Measurements from ENCODE around the gene GRM3. TPM values are rescaled to one million over a fixed set of nuclear protein-coding genes. Genes with fewer than 3 reads are reported as not detected.

GRM3 gene
- total and polyA plus RNA-seq, 2 of the 13 experiments (the other 11 are each of a cell fraction or from before 2014, with no cell fraction given): not detected

DNA sequence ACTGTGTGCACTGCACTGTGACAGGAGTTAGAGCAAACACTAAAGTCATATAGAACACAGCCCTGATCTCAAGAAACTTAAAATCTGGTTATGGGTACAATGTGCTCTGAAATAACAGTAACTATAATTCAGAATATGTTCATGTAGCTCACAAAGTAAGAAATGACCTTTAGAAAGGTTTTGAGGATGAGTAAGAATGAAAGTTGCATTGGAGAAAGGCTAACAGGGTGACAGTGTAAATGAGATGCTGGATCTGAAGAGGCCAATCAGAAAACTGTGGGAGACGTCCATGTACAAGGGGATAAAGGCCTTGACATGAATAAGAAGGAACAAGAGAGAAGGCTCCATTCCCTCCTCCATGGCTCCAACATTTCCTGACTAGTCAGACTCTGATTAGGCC, 124.7 kb downstream of the GRM3 start:
- no peak overlapping the region for H3K27ac ChIP-seq (ENCODE audit: extremely low read length, insufficient read depth, low read length)
- BruUV-seq (replicated peaks): no TSS peak
- no peak overlapping the region for H3K4me3 ChIP-seq (replicated peaks in 1 of 3; ENCODE audit: insufficient read depth in 1 of 3, low read depth in 2 of 3, low read length in 3 of 3)
- H3K9ac ChIP-seq (ENCODE audit: insufficient read depth, low read depth, low read length): no peak overlapping the region
- no peaks in the 10 kb centered on the region for H4K20me1 ChIP-seq (ENCODE audit: insufficient read depth, low read length)
- FAIRE-seq (no peak), ATAC-seq (no peak), DNase-seq (ENCODE audit: low spot score) (no peak)
- CTCF ChIA-PET (ENCODE audit: low intra/inter-chr PET ratio, low total read pairs): no interaction called here
- H3K9me3 ChIP-seq (ENCODE audit: low read length): no peaks in the 10 kb centered on the region
- H2AFZ ChIP-seq (ENCODE audit: low read length): no peak overlapping the region
- intact Hi-C loops (cut with micrococcal nuclease; ENCODE audit: unreplicated experiment) (no loop called here), in situ Hi-C loops (cut with HindIII; ENCODE audit: extremely low pct_ligation_motif_present, low pct_unique_long_range_greater_than_20kb) (no loop called here)
- POLR2A ChIA-PET: no interaction called here
- no peaks in the 10 kb centered on the region for H3K4me1 ChIP-seq (ENCODE audit: insufficient read depth, low read length)
- no peaks in the 10 kb centered on the region for H3K27me3 ChIP-seq (ENCODE audit: control insufficient read depth in 1 of 2, insufficient read depth in 2 of 2, low read length in 2 of 2)
- no peaks in the 10 kb centered on the region for H3K79me2 ChIP-seq (ENCODE audit: insufficient read depth, low read length)
- H3K36me3 ChIP-seq (replicated peaks in 1 of 2; ENCODE audit: control insufficient read depth in 1 of 2, insufficient read depth in 2 of 2, low read length in 2 of 2): no peaks in the 10 kb centered on the region
- TF ChIP-seq IRX3 (CRISPR knock-in tag; IDR thresholded peaks at IDR 0.05; ENCODE audit: borderline replicate concordance, low read depth) (no peak), ZBTB1 (CRISPR knock-in tag; IDR thresholded peaks at IDR 0.05; ENCODE audit: borderline replicate concordance) (no peak), PITX1 (CRISPR knock-in tag; IDR thresholded peaks at IDR 0.05) (no peak), RAD51 (IDR thresholded peaks at IDR 0.05; ENCODE audit: borderline replicate concordance) (no peak), ZMAT3 (CRISPR knock-in tag; conservative IDR thresholded peaks at IDR 0.05) (no peak), TAF1 (CRISPR knock-in tag; IDR thresholded peaks at IDR 0.05) (no peak), PCBP2 (optimal IDR thresholded peaks at IDR 0.05; ENCODE audit: low read depth, low read length, poor library complexity, severe bottlenecking) (no peak), GABPB1 (CRISPR knock-in tag; IDR thresholded peaks at IDR 0.05) (no peak), MED8 (CRISPR knock-in tag; IDR thresholded peaks at IDR 0.05; ENCODE audit: insufficient replicate concordance) (no peak)
- TF ChIP-seq, protein P1, sequence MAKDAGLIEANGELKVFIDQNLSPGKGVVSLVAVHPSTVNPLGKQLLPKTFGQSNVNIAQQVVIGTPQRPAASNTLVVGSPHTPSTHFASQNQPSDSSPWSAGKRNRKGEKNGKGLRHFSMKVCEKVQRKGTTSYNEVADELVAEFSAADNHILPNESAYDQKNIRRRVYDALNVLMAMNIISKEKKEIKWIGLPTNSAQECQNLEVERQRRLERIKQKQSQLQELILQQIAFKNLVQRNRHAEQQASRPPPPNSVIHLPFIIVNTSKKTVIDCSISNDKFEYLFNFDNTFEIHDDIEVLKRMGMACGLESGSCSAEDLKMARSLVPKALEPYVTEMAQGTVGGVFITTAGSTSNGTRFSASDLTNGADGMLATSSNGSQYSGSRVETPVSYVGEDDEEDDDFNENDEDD (CRISPR knock-in tag; IDR thresholded peaks at IDR 0.05; ENCODE audit: borderline replicate concordance): no peak
- TF ChIP-seq, protein P2, sequence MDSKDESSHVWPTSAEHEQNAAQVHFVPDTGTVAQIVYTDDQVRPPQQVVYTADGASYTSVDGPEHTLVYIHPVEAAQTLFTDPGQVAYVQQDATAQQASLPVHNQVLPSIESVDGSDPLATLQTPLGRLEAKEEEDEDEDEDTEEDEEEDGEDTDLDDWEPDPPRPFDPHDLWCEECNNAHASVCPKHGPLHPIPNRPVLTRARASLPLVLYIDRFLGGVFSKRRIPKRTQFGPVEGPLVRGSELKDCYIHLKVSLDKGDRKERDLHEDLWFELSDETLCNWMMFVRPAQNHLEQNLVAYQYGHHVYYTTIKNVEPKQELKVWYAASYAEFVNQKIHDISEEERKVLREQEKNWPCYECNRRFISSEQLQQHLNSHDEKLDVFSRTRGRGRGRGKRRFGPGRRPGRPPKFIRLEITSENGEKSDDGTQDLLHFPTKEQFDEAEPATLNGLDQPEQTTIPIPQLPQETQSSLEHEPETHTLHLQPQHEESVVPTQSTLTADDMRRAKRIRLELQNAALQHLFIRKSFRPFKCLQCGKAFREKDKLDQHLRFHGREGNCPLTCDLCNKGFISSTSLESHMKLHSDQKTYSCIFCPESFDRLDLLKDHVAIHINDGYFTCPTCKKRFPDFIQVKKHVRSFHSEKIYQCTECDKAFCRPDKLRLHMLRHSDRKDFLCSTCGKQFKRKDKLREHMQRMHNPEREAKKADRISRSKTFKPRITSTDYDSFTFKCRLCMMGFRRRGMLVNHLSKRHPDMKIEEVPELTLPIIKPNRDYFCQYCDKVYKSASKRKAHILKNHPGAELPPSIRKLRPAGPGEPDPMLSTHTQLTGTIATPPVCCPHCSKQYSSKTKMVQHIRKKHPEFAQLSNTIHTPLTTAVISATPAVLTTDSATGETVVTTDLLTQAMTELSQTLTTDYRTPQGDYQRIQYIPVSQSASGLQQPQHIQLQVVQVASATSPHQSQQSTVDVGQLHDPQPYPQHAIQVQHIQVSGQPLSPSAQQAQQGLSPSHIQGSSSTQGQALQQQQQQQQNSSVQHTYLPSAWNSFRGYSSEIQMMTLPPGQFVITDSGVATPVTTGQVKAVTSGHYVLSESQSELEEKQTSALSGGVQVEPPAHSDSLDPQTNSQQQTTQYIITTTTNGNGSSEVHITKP (CRISPR knock-in tag; IDR thresholded peaks at IDR 0.05; ENCODE audit: low read depth): no peak
- TF ChIP-seq, protein P3, sequence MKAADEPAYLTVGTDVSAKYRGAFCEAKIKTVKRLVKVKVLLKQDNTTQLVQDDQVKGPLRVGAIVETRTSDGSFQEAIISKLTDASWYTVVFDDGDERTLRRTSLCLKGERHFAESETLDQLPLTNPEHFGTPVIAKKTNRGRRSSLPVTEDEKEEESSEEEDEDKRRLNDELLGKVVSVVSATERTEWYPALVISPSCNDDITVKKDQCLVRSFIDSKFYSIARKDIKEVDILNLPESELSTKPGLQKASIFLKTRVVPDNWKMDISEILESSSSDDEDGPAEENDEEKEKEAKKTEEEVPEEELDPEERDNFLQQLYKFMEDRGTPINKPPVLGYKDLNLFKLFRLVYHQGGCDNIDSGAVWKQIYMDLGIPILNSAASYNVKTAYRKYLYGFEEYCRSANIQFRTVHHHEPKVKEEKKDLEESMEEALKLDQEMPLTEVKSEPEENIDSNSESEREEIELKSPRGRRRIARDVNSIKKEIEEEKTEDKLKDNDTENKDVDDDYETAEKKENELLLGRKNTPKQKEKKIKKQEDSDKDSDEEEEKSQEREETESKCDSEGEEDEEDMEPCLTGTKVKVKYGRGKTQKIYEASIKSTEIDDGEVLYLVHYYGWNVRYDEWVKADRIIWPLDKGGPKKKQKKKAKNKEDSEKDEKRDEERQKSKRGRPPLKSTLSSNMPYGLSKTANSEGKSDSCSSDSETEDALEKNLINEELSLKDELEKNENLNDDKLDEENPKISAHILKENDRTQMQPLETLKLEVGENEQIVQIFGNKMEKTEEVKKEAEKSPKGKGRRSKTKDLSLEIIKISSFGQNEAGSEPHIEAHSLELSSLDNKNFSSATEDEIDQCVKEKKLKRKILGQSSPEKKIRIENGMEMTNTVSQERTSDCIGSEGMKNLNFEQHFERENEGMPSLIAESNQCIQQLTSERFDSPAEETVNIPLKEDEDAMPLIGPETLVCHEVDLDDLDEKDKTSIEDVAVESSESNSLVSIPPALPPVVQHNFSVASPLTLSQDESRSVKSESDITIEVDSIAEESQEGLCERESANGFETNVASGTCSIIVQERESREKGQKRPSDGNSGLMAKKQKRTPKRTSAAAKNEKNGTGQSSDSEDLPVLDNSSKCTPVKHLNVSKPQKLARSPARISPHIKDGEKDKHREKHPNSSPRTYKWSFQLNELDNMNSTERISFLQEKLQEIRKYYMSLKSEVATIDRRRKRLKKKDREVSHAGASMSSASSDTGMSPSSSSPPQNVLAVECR (CRISPR knock-in tag; IDR thresholded peaks at IDR 0.05; ENCODE audit: borderline replicate concordance): no peak
- WGBS (ENCODE audit: low lambda C conversion rate): 0% methylated on average over 1 of the region's 1 CpG
- H3K4me2 ChIP-seq (ENCODE audit: low read depth, low read length): no peak overlapping the region

All from HepG2 (cell line).